GM19193 (cell line): ENCODE data around the gene RNF166.

Experiments used
- POLR2A ChIP-seq: IDR thresholded peaks from 4 replicates; pipeline ENCODE4 v1.6.1; 2011; ENCODE audit not compliant: insufficient read depth, insufficient read length; ENCODE audit errors: extremely low read depth

The RNF166 gene

GRCh38 chr16:88710556-88710955 lies 4.3 kb upstream of the RNF166 start:
- TF ChIP-seq POLR2A = no peak

GRCh38 chr16:88706965-88707826 lies 988 bp upstream of the RNF166 start:
- TF ChIP-seq POLR2A = no peak

GRCh38 chr16:88705801-88706228 lies 393 bp downstream of the RNF166 start:
- TF ChIP-seq POLR2A = no peak

- TF ChIP-seq POLR2A = no peak
Measured at GRCh38 chr16:88705076-88705684, 1.0 kb downstream of the RNF166 start.

GRCh38 chr16:88703486-88704309 lies 2.5 kb downstream of the RNF166 start:
- TF ChIP-seq POLR2A = peak; percentile 41

- TF ChIP-seq POLR2A = no peak
Measured at GRCh38 chr16:88702371-88703210, 3.6 kb downstream of the RNF166 start.

- no peak for TF ChIP-seq POLR2A
Measured at GRCh38 chr16:88701581-88702370, 4.4 kb downstream of the RNF166 start.

GRCh38 chr16:88700636-88701482 lies 5.3 kb downstream of the RNF166 start:
- peak; percentile 39 for TF ChIP-seq POLR2A

GRCh38 chr16:88700322-88700635 lies 5.9 kb downstream of the RNF166 start:
- TF ChIP-seq POLR2A = no peak

GRCh38 chr16:88699180-88699579 lies 7.0 kb downstream of the RNF166 start:
- TF ChIP-seq POLR2A = no peak

GRCh38 chr16:88698646-88699045 lies 7.6 kb downstream of the RNF166 start:
- no peak for TF ChIP-seq POLR2A

GRCh38 chr16:88697831-88698615 lies 8.2 kb downstream of the RNF166 start:
- TF ChIP-seq POLR2A = no peak
